ENCODE results near the gene CRYL1.

- TF ChIP-seq CTCF (IDR thresholded peaks at IDR 0.05; ENCODE audit: insufficient read depth, low read length) (no peak), REST (IDR thresholded peaks at IDR 0.05; ENCODE audit: insufficient replicate concordance, low read depth) (no peak), POLR2AphosphoS5 (IDR thresholded peaks at IDR 0.05; ENCODE audit: low read depth) (no peak), SPI1 (IDR thresholded peaks at IDR 0.05; ENCODE audit: borderline replicate concordance, low read depth) (no peak)
These were observed 110.0 kb downstream of the CRYL1 start for GRCh38 chr13:20415694-20416107.
